Esophagus muscularis mucosa (tissue), 4 donors: Measurements from ENCODE around the gene PNPLA7.

Source experiments
- EP300 ChIP-seq: sonication (generic); formaldehyde crosslinking; IDR thresholded peaks from one replicate; pipeline ENCODE4 v1.6.1; 2017; ENCODE audit warnings: antibody characterized with exemption
- POLR2A ChIP-seq: fragments of 450-650 bp; IDR thresholded peaks from one replicate; pipeline ENCODE4 v1.6.1; 2017; ENCODE audit warnings: antibody characterized with exemption, moderate library complexity, mild to moderate bottlenecking, low read depth
- POLR2AphosphoS5 ChIP-seq, 2 donors: sonication (generic); formaldehyde crosslinking; IDR thresholded peaks; one replicate each; pipeline ENCODE4 v1.6.1; 2017; ENCODE audit warnings: antibody characterized with exemption in 2 of 2
- TF ChIP-seq, protein P1 (sequence below), 3 experiments: fragments of 200-600 bp in 2 of 3; fragments of 450-650 bp in 1 of 3; sonication (generic) in 2 of 3; IDR thresholded peaks; one replicate each; pipeline ENCODE4 v1.5.1; 2017 to 2019; ENCODE audit warnings: antibody characterized with exemption in 3 of 3, mild to moderate bottlenecking in 2 of 3, moderate library complexity in 1 of 3

GRCh38 chr9:137502008-137502911, 47.9 kb downstream of the PNPLA7 start:
- TF ChIP-seq, protein P1, sequence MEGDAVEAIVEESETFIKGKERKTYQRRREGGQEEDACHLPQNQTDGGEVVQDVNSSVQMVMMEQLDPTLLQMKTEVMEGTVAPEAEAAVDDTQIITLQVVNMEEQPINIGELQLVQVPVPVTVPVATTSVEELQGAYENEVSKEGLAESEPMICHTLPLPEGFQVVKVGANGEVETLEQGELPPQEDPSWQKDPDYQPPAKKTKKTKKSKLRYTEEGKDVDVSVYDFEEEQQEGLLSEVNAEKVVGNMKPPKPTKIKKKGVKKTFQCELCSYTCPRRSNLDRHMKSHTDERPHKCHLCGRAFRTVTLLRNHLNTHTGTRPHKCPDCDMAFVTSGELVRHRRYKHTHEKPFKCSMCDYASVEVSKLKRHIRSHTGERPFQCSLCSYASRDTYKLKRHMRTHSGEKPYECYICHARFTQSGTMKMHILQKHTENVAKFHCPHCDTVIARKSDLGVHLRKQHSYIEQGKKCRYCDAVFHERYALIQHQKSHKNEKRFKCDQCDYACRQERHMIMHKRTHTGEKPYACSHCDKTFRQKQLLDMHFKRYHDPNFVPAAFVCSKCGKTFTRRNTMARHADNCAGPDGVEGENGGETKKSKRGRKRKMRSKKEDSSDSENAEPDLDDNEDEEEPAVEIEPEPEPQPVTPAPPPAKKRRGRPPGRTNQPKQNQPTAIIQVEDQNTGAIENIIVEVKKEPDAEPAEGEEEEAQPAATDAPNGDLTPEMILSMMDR (IDR thresholded peaks at IDR 0.05): no peak
- TF ChIP-seq EP300: no peak
- no peak for TF ChIP-seq POLR2AphosphoS5 (IDR thresholded peaks at IDR 0.05)
- no peak for TF ChIP-seq POLR2A
